HG03103 (cell line): ENCODE data around the gene MTHFD2.
"Not testable (repeated sequence)": the region's sequence is repeated elsewhere in the genome, so short reads cannot be mapped to it uniquely, and the experiment has no call there.

Source experiments
- ATAC-seq: cut with Tn5 transposase; IDR thresholded peaks from one replicate; pipeline ENCODE4 v1.9.1; 2021; ENCODE audit warnings: low read depth; ENCODE audit not compliant: unreplicated experiment

The MTHFD2 gene

DNA sequence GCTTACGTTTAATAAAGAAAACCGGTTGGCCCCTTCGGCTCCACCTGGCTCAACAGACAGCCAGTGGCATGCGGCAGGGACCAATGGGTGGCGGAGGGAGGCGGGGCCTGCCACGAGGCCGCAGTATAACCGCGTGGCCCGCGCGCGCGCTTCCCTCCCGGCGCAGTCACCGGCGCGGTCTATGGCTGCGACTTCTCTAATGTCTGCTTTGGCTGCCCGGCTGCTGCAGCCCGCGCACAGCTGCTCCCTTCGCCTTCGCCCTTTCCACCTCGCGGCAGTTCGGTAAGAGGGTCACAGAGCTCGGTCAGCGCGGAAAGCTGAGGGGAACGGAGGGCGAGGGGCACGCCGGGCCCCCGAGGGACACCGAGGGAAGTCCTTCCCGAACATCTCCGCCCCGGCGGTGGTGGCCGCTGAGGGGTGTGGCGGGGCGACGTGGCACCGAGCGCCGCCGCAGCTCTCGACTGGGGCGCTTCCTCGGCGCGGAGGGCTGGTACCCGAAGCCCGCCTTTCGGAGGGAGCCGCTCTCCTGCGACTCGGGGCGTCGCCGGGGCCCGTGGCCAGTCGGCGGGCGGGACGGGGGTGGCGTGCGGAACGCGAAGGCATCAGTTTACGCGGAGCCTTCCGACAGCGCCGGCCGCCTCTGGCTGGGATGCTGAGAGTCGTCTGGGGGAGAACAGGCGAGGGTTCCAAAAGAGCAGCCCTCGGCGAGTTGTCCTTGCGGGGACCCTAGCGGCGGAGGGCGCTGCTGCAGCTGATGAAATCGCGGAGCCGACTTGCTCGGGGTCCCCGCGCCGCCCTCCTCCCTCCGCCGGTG lies at the start of gene MTHFD2:
TSS of gene MTHFD2 (plus strand) at position 155 of the 814 bp plus-strand sequence. CDS start at position 182, 27 bp downstream.
- peak; percentile 79 for ATAC-seq

DNA sequence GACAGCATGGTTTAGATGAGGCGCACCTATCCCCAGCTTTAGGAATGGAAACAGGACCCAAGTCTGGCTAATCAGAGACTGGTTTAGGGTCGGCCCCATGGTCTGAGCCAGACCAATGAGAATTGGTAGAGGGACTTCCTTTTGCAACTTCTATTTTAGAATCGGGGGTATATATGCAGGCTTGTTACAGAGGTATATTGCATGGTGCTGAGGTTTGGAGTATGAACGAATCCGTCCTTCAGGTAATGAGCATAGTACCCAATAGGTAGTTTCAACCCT lies 49.2 kb upstream of the MTHFD2 start:
- no peak for ATAC-seq

DNA sequence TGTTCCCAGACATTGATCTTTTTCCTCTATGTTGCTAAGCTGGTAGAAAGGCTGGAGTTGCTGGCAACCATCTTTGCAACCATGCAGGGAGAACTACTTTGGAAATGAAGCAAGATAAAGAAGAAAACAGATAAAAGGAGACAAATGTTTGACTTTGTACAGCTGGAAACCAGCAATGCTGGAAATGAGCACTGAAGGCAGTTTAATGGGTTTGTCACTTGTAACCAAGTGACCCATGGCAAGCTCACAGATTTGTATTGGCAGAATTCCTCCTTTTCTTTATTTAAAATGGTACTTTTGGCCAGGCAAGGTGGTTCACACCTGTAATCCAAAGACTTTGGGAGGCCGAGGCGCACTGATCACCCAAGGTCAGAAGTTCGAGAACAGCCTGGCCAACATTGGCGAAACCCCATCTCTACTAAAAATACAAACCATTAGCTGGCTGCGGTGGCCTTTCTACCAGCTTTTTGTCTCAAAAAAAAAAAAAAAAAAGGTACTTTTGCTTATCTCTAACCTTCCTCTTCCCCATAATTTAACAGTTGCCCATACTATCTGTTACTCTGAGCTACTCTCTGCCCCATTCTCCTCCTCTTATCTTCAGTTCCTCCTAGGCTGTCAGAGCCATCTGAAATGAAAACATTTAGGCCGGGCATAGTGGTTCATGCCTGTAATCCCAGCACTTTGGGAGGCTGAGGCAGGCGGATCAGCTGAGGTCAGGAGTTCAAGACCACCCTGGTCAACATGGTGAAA lies 48.7 kb upstream of the MTHFD2 start:
- no peak for ATAC-seq

GRCh38 chr2:74152954-74153353 lies 45.5 kb upstream of the MTHFD2 start:
- ATAC-seq = no peak

DNA sequence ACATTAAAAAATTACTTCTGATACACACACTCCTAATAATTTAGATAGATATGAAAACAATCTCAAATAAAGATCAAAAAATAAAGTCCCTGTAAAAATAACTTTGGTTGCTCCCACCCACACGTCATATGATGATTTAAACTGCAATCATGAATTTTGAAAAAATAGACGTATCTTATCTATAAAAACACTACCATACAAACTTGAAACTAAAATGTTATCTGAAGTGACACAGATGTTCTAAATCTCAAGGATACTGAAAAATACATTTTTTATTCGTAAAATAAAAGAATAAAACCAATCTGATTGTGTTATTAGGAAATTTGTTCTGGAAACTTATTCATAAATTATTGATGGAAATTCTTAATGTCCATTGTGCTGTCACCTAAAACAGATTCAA lies 42.6 kb upstream of the MTHFD2 start:
- no peak for ATAC-seq

DNA sequence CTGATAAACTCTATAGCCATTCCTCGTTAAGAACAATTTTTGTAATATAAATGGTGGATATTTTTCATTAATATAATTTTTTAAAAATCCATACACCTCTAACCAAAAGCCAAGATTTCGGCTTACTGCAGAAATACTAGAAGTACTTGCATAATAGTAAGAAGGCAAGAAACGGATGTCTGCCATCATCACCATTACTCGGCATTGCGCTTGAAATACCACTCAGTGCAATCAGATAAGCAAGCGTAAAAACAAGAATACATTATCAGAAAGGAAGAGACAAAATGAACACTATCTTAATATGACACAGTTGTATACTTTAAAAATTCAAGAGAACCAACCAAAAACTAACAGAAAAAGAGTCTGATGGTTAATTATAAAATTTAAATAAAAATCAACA lies 35.5 kb upstream of the MTHFD2 start:
- ATAC-seq = no peak

GRCh38 chr2:74164761-74165160 lies 33.7 kb upstream of the MTHFD2 start:
- no peak for ATAC-seq

DNA sequence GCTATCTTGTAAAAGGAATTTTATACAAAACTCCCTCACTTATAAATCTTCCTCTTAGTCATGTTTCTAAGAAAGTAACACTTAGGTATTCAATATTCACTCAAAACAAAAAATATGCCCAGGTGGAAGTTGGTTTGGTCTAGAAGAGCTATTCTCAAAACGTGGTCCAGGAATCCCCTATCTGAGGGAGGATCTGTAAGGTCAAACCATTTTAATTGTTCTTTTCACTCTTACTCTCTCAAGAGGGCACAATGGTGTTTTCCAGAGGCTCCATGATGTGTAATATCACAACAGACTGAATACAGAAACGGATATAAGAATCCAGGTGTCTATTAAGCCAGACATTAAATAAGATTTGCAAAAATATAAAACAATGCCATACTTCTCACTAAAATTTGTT lies 29.7 kb upstream of the MTHFD2 start:
- no peak for ATAC-seq

DNA sequence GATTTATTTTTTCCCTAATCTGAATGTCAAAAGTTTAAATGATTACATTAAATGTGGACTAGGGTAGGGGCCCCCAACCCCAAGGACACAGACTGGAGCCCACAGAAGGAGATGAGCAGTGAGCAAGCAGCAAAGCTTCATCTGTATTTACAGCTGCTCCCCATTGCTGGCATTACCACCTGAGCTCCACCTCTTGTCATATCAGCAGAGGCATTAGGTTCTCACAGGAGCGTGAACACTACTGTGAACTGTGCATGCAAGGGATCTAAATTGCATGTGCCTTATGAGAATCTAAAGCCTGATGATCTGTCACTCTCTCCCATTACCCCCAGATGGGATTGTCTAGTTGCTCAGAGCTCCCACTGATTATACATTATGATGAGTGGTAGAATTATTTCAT lies 23.5 kb upstream of the MTHFD2 start:
- ATAC-seq = no peak

DNA sequence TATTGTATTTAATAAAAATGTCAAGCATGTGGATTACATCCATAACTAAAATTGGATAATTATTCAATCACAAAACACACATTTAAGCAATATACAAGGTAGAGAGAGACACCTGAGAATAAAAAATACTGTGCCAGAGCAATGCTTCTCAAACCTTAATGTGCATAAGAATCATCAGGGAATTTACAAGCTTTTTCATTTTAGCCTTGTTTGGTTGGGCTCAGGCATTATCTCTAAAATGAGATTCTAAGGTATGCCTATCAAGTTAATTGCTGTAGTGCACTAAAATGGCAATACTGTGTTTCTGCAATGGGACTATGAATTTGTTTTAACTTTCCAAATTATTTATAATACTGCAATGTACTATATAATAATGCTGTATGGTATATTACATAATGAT lies 20.7 kb upstream of the MTHFD2 start:
- ATAC-seq = no peak

DNA sequence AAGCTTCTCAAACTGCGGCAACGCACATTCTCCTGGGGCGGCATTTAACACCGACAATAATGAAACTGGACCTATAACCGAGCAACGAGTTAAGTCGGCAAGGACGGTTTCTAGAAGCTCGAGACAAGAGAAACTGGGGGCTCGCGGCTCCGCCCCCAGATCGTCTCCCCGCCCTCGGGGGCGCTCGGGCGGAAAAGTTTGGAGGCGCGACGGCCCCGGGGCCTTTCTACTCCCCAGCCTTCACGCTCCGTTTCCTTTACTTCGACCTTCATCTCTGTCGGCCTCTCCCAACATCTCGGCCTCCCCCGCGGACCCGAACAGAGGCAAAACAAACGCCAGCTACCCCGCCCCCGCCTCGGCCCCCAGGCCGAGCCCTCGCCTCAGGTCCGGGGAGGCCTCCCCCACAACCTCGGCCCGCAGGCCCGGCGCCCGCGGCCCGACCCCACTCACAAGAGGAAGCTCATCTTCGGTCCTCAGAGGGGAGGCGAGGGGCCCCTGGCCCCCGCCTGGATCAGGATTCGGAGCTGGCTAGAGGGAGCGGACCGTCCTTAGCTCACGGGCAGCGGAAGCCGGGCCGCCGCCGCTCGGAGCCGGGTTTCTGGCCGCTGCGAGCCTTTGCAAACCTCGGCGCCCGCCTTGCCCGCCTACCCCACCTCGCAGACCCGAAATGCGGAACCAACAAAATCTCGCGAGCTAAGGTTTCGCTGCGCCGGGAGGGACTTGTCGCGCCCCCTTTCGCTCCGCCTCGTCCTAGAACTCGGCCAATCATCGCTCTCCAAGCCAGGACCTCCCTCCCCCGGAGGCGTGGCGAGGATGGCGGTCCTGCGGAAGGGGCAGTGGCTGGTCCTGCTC lies 20.0 kb upstream of the MTHFD2 start, which contains the start of gene MOB1A:
TSS of gene MOB1A (minus strand) at position 669 of the 852 bp plus-strand sequence. CDS start at position 464, 205 bp downstream.
- peak; percentile 73 for ATAC-seq

GRCh38 chr2:74179063-74179865 lies 19.2 kb upstream of the MTHFD2 start:
- ATAC-seq = no peak

DNA sequence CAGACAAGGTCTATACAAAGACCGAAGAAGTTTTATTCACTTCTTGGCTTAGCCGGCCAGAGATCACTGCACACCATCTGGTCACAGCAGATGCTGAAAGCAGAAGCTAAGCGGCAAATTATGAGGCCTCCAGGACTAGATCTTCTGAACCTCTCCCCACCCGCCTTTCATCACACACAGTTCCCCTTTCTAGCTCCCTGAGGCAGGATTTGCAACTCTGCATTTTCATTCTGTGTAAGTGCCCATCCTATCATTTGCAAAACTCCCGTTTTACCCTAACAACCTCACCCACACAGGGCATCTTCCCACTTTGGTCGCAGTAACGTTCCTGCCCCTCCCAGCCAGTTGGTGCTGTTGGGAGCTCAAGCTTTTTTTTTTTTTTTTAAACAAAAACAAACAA lies 16.7 kb upstream of the MTHFD2 start:
- ATAC-seq = no peak

- ATAC-seq = no peak
Measured at GRCh38 chr2:74183878-74184277, 14.5 kb upstream of the MTHFD2 start.

DNA sequence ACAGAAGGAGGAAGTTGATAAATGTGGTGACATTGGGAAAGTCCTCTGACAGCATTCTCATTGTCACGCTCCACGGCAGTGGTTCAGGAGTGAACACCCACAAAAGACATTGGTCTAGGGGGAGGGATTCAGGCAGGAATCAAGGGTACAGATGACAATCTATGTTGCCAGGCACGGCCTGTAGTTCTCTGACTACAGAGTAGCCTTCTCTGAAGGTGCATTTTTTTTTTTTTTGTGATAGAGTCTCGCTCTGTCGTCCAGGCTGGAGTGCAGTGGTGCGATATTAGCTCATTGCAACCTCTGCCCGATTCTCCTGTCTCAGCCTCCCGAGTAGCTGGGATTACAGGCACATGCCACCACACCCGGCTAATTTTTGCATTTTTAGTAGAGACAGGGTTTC lies 12.4 kb upstream of the MTHFD2 start:
- peak; percentile 47 for ATAC-seq

DNA sequence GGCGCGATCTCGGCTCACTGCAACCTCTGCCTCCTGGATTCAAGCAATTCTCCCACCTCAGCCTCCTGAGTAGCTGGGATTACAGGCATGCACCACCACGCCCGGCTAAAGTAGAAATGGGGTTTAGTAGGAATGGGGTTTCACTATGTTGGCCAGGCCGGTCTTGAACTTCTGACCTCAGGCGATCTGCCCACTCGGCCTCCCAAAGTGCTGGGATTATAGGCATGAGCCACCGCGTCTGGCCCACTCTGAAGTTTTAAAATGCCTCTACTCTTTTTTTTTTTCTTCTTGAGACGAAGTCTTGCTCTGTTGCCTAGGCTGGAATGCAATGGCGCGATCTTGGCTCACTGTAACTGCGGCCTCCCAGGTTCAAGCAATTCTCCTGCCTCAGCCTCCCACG lies 11.7 kb upstream of the MTHFD2 start:
- ATAC-seq = not testable (repeated sequence)

GRCh38 chr2:74188018-74188601 lies 10.3 kb upstream of the MTHFD2 start:
- no peak for ATAC-seq

GRCh38 chr2:74188696-74189095 lies 9.7 kb upstream of the MTHFD2 start:
- no peak for ATAC-seq

DNA sequence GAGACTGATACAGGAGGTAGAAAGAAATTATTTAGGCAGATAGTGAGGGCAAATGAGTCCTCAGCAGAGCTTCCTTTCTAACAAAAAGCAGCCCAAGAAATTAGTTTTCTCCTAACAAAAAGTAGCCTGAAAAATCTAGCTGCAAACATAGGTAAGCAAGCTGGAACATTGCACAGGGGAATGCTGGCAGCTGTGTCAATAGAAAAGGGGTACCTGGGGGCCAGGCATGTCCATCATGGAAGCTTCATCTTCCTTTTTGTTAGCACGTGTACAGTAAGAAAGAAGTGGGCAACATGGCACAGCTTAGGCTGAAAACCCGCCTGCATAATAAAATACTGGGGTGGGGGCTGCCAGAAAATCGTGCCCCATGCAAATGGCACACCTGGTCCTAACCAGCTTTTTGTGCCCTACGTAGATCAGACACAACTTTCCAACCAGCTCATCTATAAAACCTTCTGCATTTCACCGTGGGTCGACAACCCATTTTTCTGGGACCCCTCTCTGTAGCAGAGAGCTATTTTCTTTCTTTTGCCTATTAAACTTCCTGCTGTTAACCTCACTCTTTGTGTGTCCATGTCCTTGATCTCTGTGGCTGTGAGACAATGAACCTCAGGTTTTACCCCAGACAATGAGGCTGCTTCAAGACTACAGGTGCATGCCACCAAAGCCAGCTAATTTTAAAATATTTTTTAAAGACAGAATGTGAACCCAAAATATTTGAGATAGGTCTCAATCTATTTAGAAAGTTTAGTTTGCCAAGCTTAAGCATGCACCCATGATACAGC lies 6.6 kb upstream of the MTHFD2 start:
- ATAC-seq = no peak
